HG03280 (cell line): ENCODE results near the gene C16orf96.
"Not testable (repeated sequence)": the region's sequence is repeated elsewhere in the genome, so short reads cannot be mapped to it uniquely, and the experiment has no call there.

Source experiments
- ATAC-seq: cut with Tn5 transposase; IDR thresholded peaks from one replicate; pipeline ENCODE4 v1.9.1; 2021; ENCODE audit warnings: mild to moderate bottlenecking, moderate library complexity; ENCODE audit not compliant: unreplicated experiment

C16orf96 gene

GRCh38 chr16:4561596-4561995, 5.5 kb downstream of the C16orf96 start:
- no peak for ATAC-seq

DNA sequence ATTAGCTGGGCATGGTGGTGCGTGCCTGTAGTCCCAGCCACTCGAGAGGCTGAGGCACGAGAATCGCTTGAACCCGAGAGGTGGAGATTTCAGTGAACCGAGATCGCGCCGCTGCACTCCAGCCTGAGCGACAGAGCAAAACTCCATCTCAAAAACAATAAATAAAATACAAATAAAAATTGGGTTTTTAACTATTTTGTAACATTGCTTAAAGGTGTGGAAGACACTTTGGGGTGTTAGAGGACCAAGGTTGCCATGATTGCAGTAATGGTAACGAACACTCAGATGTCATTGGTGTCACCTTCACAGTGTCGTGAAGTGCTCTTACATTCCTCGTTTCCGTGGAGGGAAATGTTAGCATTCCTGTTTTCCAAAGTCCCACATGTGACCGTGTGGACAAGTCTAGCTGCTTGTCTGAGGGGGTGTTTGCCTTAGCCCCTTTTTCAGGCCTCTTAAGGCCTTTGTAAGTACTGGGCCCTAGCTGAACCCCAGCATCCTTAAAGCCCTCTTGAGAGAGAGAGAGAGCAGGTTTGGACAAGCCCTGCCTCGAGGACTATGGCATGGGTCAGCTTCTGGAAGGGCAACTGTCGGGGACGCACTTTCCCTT, 8.6 kb downstream of the C16orf96 start:
- no peak for ATAC-seq

DNA sequence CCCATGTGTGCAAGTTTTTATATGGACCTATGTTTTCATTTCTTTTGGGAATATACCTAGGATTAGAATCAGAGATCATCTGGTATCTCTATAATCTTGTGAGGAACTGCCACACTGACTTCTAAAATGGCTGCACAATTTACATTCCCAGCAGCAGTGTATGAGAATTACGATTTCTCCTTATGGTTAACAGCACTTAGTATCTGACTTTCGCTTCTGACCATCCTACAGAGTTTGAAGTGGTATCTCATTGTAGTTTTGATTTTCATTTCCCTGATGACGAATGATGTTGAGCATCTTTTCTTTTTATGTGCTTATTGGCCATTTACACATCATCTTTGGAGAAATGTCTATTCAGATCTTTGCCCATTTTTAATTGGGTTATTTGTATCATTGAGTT, 10.0 kb downstream of the C16orf96 start:
- no peak for ATAC-seq

DNA sequence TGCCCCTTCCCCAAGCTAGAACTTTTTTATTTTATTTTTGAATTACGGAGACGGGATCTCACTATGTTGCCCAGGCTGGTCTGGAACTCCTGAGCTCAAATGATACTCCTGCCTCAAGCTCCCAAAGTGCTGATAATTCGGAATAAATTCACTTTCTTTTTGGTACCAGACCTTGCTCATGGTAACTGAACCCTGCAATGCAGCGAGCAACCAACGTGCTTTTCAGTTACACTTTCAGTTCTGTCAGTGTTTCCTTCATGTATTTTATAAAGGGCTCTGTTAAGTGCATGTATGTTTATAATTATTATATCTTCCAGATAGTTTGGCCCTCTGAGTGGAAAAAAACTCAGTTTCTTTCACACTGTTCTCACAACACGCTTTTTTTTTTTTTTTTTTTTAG, 13.9 kb downstream of the C16orf96 start:
- ATAC-seq, result no peak

DNA sequence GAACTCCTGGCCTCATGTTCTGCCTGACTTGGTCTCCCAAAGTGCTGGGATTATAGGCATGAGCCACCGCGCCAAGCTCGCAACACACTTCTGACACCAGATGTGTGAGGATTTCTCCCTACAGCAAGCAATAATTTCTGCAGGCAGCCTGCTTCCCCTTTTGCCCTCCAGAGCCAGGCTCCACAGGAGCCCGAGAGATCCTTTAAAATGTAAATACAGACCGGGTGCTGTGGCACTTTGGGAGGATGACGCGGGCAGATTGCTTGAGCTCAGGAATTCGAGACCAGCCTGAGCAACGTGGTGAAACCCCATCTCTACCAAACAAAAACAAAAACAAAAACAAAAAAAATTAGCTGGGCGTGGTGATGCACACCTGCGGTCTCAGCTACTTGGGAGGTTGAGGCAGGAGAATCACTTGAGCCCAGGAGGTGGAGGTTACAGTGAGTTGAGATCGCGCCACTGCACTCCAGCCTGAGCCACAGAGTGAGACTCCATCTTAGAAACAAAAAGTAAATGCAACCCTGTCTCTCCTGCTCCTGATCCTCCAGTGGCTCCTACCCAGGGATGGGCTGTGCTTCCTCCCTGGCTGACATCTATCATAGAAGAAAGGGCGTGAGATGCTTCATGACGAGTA, 14.7 kb downstream of the C16orf96 start:
- no peak for ATAC-seq

- ATAC-seq, result no peak
These were observed 16.6 kb downstream of the C16orf96 start for GRCh38 chr16:4572715-4573114.

- ATAC-seq, result not testable (repeated sequence)
These were observed 17.8 kb downstream of the C16orf96 start for GRCh38 chr16:4573926-4574325.

DNA sequence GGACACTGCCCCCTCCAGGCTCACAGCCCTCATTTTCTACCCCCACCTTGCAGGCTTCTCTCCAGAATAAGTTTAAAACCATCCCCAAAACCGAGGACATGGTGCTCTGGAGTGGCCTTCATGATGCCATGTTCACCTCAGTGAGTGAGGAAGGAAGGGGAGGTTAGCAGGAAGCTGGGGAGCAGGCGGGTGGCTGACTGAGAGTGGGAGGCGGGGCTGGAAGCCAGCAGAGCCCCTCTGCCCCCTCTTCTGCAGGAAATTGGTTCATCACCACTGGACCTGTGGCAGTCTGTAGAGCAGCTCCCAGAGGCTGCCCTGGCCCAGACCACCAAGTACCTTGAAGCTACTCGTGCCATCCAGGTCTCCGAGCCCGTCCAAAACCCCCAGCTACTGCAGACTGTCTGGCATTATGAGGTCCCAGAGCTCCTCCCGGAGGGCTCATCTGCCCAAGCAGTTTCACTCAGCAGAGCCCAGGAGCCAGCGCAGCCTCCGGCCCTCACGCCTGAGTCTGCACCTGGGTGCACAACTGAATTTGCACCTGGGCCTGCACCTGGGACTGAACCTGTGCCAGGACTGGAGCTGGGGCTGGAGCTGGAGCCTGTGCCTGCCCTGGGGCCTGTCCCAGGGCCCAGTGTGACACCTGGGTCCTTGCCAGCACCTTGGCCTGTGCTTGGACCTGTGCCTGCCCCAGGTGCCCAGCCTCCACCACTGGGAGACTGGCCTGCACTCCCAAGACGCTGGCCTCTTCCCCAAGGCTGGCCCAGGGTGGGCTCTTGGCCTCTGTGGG, 19.0 kb downstream of the C16orf96 start:
- no peak for ATAC-seq

DNA sequence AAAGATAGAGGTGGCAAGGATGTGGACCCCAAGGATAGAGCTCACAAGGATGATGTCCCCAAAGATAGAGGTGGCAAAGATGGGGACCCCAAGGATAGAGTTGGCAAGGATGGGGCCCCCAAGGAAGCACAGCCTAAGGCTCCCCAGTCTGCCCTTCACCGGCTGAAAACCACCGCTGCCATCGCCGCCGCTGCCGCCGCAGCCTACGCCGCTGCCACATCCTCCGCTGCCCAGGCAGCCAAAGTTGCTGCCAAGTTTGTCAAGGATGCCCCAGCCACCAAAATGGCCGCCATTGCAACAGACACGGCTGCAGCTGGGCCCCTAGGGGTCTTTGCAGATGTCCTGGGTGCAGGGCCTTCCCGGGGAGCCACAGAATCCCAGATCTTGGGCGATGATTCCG, 19.9 kb downstream of the C16orf96 start:
- ATAC-seq, result no peak

- ATAC-seq, result no peak
These were observed 22.9 kb downstream of the C16orf96 start for GRCh38 chr16:4578961-4579530.

- ATAC-seq, result no peak
These were observed 24.1 kb downstream of the C16orf96 start for GRCh38 chr16:4580250-4580649.

DNA sequence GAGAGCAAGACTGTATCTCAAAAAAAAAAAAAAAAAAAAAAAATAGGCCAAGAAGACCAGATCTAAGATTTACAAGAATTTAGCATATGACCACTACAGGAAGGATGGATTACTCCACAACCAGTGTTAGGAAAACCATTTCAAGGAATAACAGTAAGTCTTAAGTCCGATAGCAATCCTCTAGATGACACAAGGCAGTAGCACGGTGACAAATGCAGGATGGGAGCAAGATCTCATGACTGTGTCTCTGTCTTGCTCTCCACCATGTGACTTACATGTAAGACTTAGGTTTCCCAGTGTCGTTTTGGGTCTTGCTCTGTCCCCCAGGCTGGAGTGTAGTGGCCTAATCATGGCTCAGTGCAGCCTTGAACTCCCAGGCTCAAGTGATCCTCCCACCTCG, 27.8 kb downstream of the C16orf96 start:
- ATAC-seq, result no peak

GRCh38 chr16:4586291-4586690, 30.2 kb downstream of the C16orf96 start:
- ATAC-seq, result no peak

DNA sequence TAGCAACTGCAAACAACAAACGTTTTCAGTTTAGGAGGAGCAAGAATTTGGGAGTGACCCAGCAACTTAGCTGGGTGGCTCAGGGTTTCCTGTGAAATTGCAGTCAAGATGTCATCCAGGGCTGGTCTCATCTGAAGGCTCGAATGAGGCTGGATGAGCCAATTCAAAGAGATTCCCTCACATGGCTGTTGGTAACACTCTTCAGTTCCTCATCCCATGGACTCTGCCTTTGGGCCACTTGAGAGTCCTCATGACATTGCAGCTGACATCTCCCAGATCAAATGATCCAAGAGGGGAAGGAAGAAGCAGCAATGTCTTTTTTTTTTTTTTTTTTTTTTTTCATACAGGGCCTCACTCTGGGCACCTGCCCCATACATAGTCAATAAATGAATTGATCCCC, 32.2 kb downstream of the C16orf96 start:
- ATAC-seq, result no peak

DNA sequence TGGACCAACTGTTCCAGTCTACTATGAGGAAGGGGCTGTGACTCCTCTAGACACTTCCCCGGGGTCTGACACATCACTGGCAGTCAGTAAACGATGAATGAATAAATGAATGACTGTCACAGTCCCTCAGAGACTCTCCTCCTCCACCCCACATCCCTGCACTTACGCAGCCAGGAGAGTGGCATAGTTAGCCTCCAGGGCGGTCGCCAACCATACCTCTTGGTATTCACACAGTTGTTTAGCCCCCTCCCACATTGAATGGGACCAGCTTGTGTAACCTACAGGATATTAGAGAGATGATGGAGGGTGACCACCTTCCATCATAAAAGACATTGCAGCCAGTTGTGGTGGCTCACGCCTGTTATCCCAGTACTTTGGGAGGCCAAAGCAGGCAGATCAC, 32.8 kb downstream of the C16orf96 start:
- ATAC-seq, result no peak

GRCh38 chr16:4591191-4591590, 35.1 kb downstream of the C16orf96 start:
- no peak for ATAC-seq

- no peak for ATAC-seq
These were observed 35.7 kb downstream of the C16orf96 start for GRCh38 chr16:4591706-4592470.

GRCh38 chr16:4593086-4593485, 36.9 kb downstream of the C16orf96 start:
- ATAC-seq, result no peak

- ATAC-seq, result no peak
These were observed 38.6 kb downstream of the C16orf96 start for GRCh38 chr16:4594433-4595410.

- ATAC-seq, result no peak
These were observed 41.0 kb downstream of the C16orf96 start for GRCh38 chr16:4597174-4597573.
